ENCODE measurements around the gene TEX22.

The TEX22 gene

GRCh38 chr14:105417690-105418121, 19.4 kb downstream of the TEX22 start:
- Histone ChIP-seq H3K79me1 (ENCODE audit: low read depth, low read length) (peaks cover 15% of the 10 kb centered on the region), H2BK5ac (ENCODE audit: low read length) (no peak overlapping the region), H2BK120ac (ENCODE audit: low read depth, low read length) (no peak overlapping the region), H3K4me2 (ENCODE audit: insufficient read depth, low read length, poor library complexity, severe bottlenecking) (no peak overlapping the region), H3K27me3 (ENCODE audit: control insufficient read depth in 3 of 3, insufficient read depth in 3 of 3, low read depth in 1 of 3, low read length in 3 of 3) (peaks cover 0 to 11% (median 2%) of the 10 kb centered on the region in 3 experiments), H4K8ac (ENCODE audit: low read depth, low read length) (no peak overlapping the region), H3K14ac (ENCODE audit: low read length) (no peak overlapping the region), H3K27ac (replicated peaks; ENCODE audit: low read length) (no peak overlapping the region), H2BK12ac (ENCODE audit: low read length) (no peak overlapping the region), H2AFZ (ENCODE audit: low read length) (no peak overlapping the region), H3K9ac (ENCODE audit: low read depth, low read length, poor library complexity) (no peak overlapping the region), H3K9me3 (replicated peaks in 1 of 2; ENCODE audit: control insufficient read depth in 2 of 2, insufficient read depth in 1 of 2, low read depth in 1 of 2, low read length in 2 of 2) (peaks cover 0 to 5% of the 10 kb centered on the region in 2 donors), H2AK5ac (ENCODE audit: low read depth, low read length) (no peak overlapping the region), H3K4me3 (ENCODE audit: low read length in 2 of 2) (no peak overlapping the region), H2BK15ac (ENCODE audit: low read length) (no peak overlapping the region), H3K36me3 (replicated peaks in 1 of 2; ENCODE audit: control insufficient read depth in 2 of 2, insufficient read depth in 2 of 2, low read length in 2 of 2) (peaks cover 6 to 18% of the 10 kb centered on the region in 2 donors), H4K91ac (ENCODE audit: low read depth, low read length, poor library complexity) (no peak overlapping the region), H3K4ac (ENCODE audit: low read length) (no peak overlapping the region), H3K4me1 (ENCODE audit: control insufficient read depth in 2 of 2, insufficient read depth in 1 of 2, low read depth in 1 of 2, low read length in 2 of 2) (peaks cover 20 to 28% of the 10 kb centered on the region in 2 donors), H3K23ac (ENCODE audit: low read depth, low read length, poor library complexity) (no peak overlapping the region), H3K18ac (ENCODE audit: low read length) (no peak overlapping the region)
- WGBS, 2 donors (ENCODE audit: extremely low coverage in 2 of 2, insufficient read length in 2 of 2, insufficient replicate concordance in 1 of 2), result no CpG with 5 or more reads among the region's 3 CpGs
- no peak for DNase-seq (ENCODE audit: low spot score)

- Histone ChIP-seq H3K9ac (ENCODE audit: low read depth, low read length, poor library complexity) (no peak overlapping the region), H3K14ac (ENCODE audit: low read length) (no peak overlapping the region), H2BK5ac (ENCODE audit: low read length) (peak overlapping the region; percentile 56), H2BK12ac (ENCODE audit: low read length) (no peak overlapping the region), H3K4me2 (ENCODE audit: insufficient read depth, low read length, poor library complexity, severe bottlenecking) (peak overlapping the region; percentile 83), H3K23ac (ENCODE audit: low read depth, low read length, poor library complexity) (peak overlapping the region; percentile 76), H3K9me3 (replicated peaks in 1 of 2; ENCODE audit: control insufficient read depth in 2 of 2, insufficient read depth in 1 of 2, low read depth in 1 of 2, low read length in 2 of 2) (peaks cover 0 to 5% of the 10 kb centered on the region in 2 donors), H3K36me3 (replicated peaks in 1 of 2; ENCODE audit: control insufficient read depth in 2 of 2, insufficient read depth in 2 of 2, low read length in 2 of 2) (peaks cover 6 to 22% of the 10 kb centered on the region in 2 donors), H3K18ac (ENCODE audit: low read length) (peak overlapping the region; percentile 56), H2BK120ac (ENCODE audit: low read depth, low read length) (peak overlapping the region; percentile 22), H2AFZ (ENCODE audit: low read length) (peak overlapping the region; percentile 93), H2AK5ac (ENCODE audit: low read depth, low read length) (peak overlapping the region; percentile 95), H3K4ac (ENCODE audit: low read length) (no peak overlapping the region), H3K79me1 (ENCODE audit: low read depth, low read length) (peaks cover 15% of the 10 kb centered on the region), H4K8ac (ENCODE audit: low read depth, low read length) (no peak overlapping the region), H4K91ac (ENCODE audit: low read depth, low read length, poor library complexity) (peak overlapping the region; percentile 5), H3K27me3 (ENCODE audit: control insufficient read depth in 3 of 3, insufficient read depth in 3 of 3, low read depth in 1 of 3, low read length in 3 of 3) (peaks cover 0 to 3% (median 0%) of the 10 kb centered on the region in 3 experiments), H2BK15ac (ENCODE audit: low read length) (peak overlapping the region; percentile 6), H3K4me3 (ENCODE audit: low read length in 2 of 2) (peak overlapping the region in 1 of 2 donors; percentile 72), H3K4me1 (ENCODE audit: control insufficient read depth in 2 of 2, insufficient read depth in 1 of 2, low read depth in 1 of 2, low read length in 2 of 2) (peaks cover 21 to 28% of the 10 kb centered on the region in 2 donors), H3K27ac (replicated peaks; ENCODE audit: low read length) (no peak overlapping the region)
- WGBS, 2 donors (ENCODE audit: extremely low coverage in 2 of 2, insufficient read length in 2 of 2, insufficient replicate concordance in 1 of 2), result no CpG with 5 or more reads among the region's 19 CpGs
- DNase-seq (ENCODE audit: low spot score), result no peak
These were observed 20.2 kb downstream of the TEX22 start for GRCh38 chr14:105418269-105419194.

GRCh38 chr14:105419195-105420091, 21.1 kb downstream of the TEX22 start, which contains the start of gene MTA1:
Gene MTA1, plus strand, starts transcription at chr14:105419827. Its CDS starts 209 bp downstream, at chr14:105420036.
- peak within 1 kb of the TSS; percentile 81 for H2BK120ac ChIP-seq (ENCODE audit: low read depth, low read length)
- H3K27ac ChIP-seq (replicated peaks; ENCODE audit: low read length), result peak within 1 kb of the TSS; percentile 27
- H3K9ac ChIP-seq (ENCODE audit: low read depth, low read length, poor library complexity), result peak within 1 kb of the TSS; percentile 92
- H3K14ac ChIP-seq (ENCODE audit: low read length), result peak within 1 kb of the TSS; percentile 82
- H3K4ac ChIP-seq (ENCODE audit: low read length), result peak within 1 kb of the TSS; percentile 97
- peak within 1 kb of the TSS; percentile 24 for H2BK12ac ChIP-seq (ENCODE audit: low read length)
- H3K79me1 ChIP-seq (ENCODE audit: low read depth, low read length), result peaks cover 17% of the 10 kb centered on the region
- peak within 1 kb of the TSS; percentile 96 for H2BK5ac ChIP-seq (ENCODE audit: low read length)
- peak; percentile 31 for DNase-seq (ENCODE audit: low spot score)
- peak within 1 kb of the TSS; percentile 11 for H4K91ac ChIP-seq (ENCODE audit: low read depth, low read length, poor library complexity)
- H3K36me3 ChIP-seq (replicated peaks in 1 of 2; ENCODE audit: control insufficient read depth in 2 of 2, insufficient read depth in 2 of 2, low read length in 2 of 2), result peaks cover 6 to 28% of the 10 kb centered on the region in 2 donors
- peak within 1 kb of the TSS; percentile 43 for H4K8ac ChIP-seq (ENCODE audit: low read depth, low read length)
- H3K4me2 ChIP-seq (ENCODE audit: insufficient read depth, low read length, poor library complexity, severe bottlenecking), result peak within 1 kb of the TSS; percentile 89
- peaks cover 21 to 24% of the 10 kb centered on the region in 2 donors for H3K4me1 ChIP-seq (ENCODE audit: control insufficient read depth in 2 of 2, insufficient read depth in 1 of 2, low read depth in 1 of 2, low read length in 2 of 2)
- peaks cover 0 to 5% of the 10 kb centered on the region in 2 donors for H3K9me3 ChIP-seq (replicated peaks in 1 of 2; ENCODE audit: control insufficient read depth in 2 of 2, insufficient read depth in 1 of 2, low read depth in 1 of 2, low read length in 2 of 2)
- peak within 1 kb of the TSS; percentile 95 for H3K18ac ChIP-seq (ENCODE audit: low read length)
- peak within 1 kb of the TSS; percentile 58 for H2BK15ac ChIP-seq (ENCODE audit: low read length)
- peak within 1 kb of the TSS; percentile 72 to 89 for H3K4me3 ChIP-seq (ENCODE audit: low read length in 2 of 2)
- H2AFZ ChIP-seq (ENCODE audit: low read length), result peak within 1 kb of the TSS; percentile 93
- peak within 1 kb of the TSS; percentile 100 for H2AK5ac ChIP-seq (ENCODE audit: low read depth, low read length)
- H3K23ac ChIP-seq (ENCODE audit: low read depth, low read length, poor library complexity), result peak within 1 kb of the TSS; percentile 91
- WGBS, 2 donors (ENCODE audit: extremely low coverage in 2 of 2, insufficient read length in 2 of 2, insufficient replicate concordance in 1 of 2), result no CpG with 5 or more reads among the region's 96 CpGs
- no peaks in the 10 kb centered on the region for H3K27me3 ChIP-seq (ENCODE audit: control insufficient read depth in 3 of 3, insufficient read depth in 3 of 3, low read depth in 1 of 3, low read length in 3 of 3)
